ENCODE measurements around the gene PRKAR1B.

The PRKAR1B gene

DNA sequence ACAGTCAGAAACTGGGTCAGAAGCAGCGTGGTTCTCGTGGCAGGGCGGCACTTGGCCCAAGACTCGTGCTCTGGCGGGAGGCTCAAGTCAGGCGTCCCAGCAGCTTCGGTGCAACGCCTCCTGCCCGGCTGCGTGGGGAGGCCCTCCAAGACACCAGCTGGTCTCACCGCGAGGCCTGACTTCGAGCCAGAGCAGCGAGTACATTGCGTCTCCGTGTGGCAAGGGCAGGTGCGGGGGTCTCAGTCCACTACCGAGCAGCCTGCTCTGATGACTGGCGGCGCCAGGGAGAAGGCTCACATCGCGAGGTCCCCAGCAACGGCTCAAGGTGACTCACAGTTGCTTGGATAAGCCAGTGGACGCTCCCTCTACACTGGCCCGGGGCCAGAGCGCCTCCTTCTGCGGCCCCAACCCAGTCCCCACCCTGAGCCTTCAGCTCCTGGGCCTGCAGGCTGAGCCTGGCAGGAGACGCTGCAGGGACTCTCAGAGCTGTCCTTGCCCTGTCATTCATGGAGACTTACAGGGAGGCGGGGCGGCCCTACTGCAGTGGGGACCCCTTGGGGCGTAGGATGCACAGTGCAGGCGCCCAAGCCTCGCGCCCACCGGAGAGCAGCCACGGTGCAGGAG lies 41.9 kb upstream of the PRKAR1B start:
- Histone ChIP-seq H3K27ac (no peak overlapping the region), H3K36me3 (peaks cover 6% of the 10 kb centered on the region), H3K4me1 (ENCODE audit: control insufficient read depth in 1 of 2, insufficient read depth in 1 of 2, low read depth in 1 of 2, low read length in 1 of 2) (no peaks in the 10 kb centered on the region)

DNA sequence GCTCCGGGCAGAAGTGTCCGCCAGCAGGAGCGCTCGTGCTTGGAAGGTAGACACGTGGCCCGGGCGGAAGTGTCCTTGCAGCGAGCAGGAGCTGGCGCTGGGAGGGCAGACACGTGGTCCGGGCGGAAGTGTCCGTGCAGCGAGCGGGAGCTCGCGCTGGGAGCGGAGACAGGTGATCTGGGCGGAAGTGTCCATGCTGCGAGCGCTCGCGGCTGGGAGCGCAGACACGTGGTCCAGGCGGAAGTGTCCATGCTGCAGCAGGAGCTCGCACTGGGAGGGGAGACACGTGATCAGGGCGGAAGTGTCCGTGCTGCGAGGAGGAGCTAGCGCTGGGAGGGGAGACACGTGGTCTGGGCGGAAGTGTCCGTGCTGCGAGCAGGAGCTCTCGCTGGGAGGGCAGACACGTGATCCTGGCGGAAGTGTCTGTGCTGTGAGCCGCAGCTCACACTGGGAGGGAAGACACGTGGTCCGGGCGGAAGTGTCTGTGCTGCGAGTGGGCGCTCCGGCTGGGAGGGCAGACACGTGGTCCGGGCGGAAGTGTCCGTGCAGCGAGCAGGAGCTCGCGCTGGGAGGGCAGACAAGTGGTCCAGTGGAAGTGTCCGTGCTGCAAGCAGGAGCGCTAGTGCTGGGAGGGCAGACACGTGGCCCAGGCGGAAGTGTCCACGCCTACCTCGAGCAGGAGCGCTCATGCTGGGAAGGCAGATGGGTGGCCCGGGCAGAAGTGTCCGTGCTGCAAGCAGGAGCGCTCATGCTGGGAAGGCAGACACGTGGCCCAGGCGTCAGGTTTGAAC lies 41.1 kb upstream of the PRKAR1B start:
- Histone ChIP-seq H3K27me3 (no peaks in the 10 kb centered on the region), H3K9me3 (no peaks in the 10 kb centered on the region), H3K27ac (no peak overlapping the region), H3K4me1 (ENCODE audit: control insufficient read depth in 1 of 2, insufficient read depth in 1 of 2, low read depth in 1 of 2, low read length in 1 of 2) (no peaks in the 10 kb centered on the region), H3K36me3 (peaks cover 14% of the 10 kb centered on the region), H3K4me3 (ENCODE audit: low read depth in 1 of 2, low read length in 1 of 2) (no peak overlapping the region)
- TF ChIP-seq, protein P1, sequence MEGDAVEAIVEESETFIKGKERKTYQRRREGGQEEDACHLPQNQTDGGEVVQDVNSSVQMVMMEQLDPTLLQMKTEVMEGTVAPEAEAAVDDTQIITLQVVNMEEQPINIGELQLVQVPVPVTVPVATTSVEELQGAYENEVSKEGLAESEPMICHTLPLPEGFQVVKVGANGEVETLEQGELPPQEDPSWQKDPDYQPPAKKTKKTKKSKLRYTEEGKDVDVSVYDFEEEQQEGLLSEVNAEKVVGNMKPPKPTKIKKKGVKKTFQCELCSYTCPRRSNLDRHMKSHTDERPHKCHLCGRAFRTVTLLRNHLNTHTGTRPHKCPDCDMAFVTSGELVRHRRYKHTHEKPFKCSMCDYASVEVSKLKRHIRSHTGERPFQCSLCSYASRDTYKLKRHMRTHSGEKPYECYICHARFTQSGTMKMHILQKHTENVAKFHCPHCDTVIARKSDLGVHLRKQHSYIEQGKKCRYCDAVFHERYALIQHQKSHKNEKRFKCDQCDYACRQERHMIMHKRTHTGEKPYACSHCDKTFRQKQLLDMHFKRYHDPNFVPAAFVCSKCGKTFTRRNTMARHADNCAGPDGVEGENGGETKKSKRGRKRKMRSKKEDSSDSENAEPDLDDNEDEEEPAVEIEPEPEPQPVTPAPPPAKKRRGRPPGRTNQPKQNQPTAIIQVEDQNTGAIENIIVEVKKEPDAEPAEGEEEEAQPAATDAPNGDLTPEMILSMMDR (IDR thresholded peaks at IDR 0.05): no peak

More for the DNA sequence above, 41.9 kb upstream of the PRKAR1B start:
- Histone ChIP-seq H3K27me3 (no peaks in the 10 kb centered on the region), H3K9me3 (no peaks in the 10 kb centered on the region), H3K4me3 (ENCODE audit: low read depth in 1 of 2, low read length in 1 of 2) (no peak overlapping the region)
- TF ChIP-seq, protein P1 (IDR thresholded peaks at IDR 0.05): no peak

DNA sequence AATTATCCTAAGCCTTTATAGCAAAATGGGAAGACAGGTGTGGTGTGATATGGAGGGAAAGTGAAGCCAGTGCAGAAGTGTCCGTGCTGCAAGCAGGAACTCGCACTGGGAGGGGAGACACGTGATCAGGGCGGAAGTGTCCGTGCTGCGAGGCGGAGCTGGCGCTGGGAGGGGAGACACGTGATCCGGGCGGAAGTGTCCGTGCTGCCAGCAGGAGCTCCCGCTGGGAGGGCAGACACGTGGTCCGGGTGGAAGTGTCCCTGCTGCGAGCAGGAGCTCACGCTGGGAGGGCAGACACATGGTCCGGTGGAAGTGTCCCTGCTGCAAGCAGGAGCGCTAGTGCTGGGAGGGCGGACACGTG lies 40.5 kb upstream of the PRKAR1B start:
- no peak overlapping the region for H3K4me3 ChIP-seq (ENCODE audit: low read depth in 1 of 2, low read length in 1 of 2)
- TF ChIP-seq, protein P1 (IDR thresholded peaks at IDR 0.05): no peak
- no peaks in the 10 kb centered on the region for H3K4me1 ChIP-seq (ENCODE audit: control insufficient read depth in 1 of 2, insufficient read depth in 1 of 2, low read depth in 1 of 2, low read length in 1 of 2)
- H3K27ac ChIP-seq: no peak overlapping the region
- H3K27me3 ChIP-seq: no peaks in the 10 kb centered on the region
- H3K9me3 ChIP-seq: no peaks in the 10 kb centered on the region
- peaks cover 19% of the 10 kb centered on the region for H3K36me3 ChIP-seq

DNA sequence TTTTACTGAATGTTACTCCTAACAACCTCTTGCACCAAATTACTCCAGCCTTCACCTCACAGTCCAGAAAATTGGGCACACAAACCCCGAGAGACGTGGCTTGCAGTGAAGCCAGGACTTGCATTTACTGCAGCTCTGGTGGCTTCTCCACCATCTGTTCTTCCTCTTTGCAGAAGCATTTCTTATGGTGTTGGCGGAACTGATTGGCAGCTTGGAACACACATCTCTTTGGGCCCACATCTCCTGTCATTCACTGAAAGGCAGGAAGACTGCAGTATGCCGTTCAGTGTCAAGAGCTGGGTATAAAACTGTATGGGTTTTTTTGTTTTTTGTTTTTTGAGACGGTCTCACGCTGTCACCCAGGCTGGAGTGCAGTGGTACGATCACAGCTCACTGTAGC lies 38.3 kb upstream of the PRKAR1B start:
- Histone ChIP-seq H3K27ac (no peak overlapping the region), H3K36me3 (peaks cover 19% of the 10 kb centered on the region), H3K4me3 (ENCODE audit: low read depth in 1 of 2, low read length in 1 of 2) (no peak overlapping the region), H3K9me3 (no peaks in the 10 kb centered on the region), H3K4me1 (ENCODE audit: control insufficient read depth in 1 of 2, insufficient read depth in 1 of 2, low read depth in 1 of 2, low read length in 1 of 2) (no peaks in the 10 kb centered on the region), H3K27me3 (no peaks in the 10 kb centered on the region)
- TF ChIP-seq, protein P1 (IDR thresholded peaks at IDR 0.05): no peak

DNA sequence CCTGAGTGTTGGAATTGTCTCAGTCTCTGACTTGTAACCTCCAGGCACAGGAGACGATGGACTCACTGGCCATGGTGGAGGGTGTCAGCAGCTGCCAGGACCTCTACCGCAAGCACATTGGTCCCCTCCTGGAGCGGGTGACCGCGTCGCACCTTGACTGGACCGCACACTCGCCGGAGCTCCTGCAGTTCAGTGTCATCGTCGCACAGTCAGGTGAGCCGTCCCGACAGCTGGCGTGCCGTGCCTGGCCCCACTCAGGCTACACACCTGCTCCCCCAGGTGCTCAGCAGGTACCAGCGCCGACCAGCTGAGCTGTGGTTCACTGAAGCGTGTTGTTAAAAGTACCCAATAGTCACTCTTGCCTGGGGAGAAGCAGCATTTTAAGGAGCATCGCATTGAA lies 36.7 kb upstream of the PRKAR1B start:
- Histone ChIP-seq H3K27me3 (no peaks in the 10 kb centered on the region), H3K27ac (no peak overlapping the region), H3K36me3 (peaks cover 19% of the 10 kb centered on the region), H3K4me3 (ENCODE audit: low read depth in 1 of 2, low read length in 1 of 2) (no peak overlapping the region), H3K9me3 (no peaks in the 10 kb centered on the region), H3K4me1 (ENCODE audit: control insufficient read depth in 1 of 2, insufficient read depth in 1 of 2, low read depth in 1 of 2, low read length in 1 of 2) (no peaks in the 10 kb centered on the region)
- TF ChIP-seq, protein P1 (IDR thresholded peaks at IDR 0.05): no peak

Measured in neutrophil (primary cell).